Measurements from ENCODE around the gene LY9. TPM values are rescaled to one million over a fixed set of nuclear protein-coding genes. Genes with fewer than 3 reads are reported as not detected.

Gene LY9
- total RNA-seq, 1 donor from 2014 or later, result not detected

DNA sequence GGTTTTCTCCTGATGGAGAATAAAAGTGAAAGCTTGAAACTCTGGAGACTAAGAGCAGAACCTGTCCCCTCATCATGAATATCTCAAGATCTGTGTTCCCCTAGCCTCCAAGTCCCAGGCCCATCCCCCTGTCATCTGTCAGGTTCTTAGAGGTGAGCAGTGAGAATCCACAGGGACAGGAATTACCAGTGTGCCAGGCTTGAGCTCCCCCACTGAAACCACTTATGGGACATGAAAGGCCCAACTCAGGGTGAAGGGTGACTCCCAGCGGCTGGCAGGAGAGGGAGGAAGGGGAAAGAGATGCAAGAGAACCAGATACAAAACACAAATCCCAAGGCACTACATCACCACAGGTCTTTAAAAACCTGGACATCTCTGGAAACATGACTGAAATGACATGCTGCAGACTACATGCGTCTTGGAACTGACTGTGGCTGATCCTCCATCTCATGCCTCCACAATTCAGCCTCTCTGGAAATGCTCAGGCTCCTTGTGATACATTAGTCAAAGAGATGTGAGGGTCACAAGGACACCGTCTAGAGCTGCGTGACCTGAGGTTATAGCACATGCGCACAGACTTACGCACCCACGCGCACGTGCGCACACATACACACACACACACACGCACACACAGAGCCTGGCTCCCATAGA is 6.8 kb upstream of the LY9 start:
- Mint-ChIP-seq H3K36me3 (ENCODE audit: unreplicated experiment) (no peaks in the 10 kb centered on the region), H3K27me3 (ENCODE audit: unreplicated experiment) (peaks cover 1% of the 10 kb centered on the region), H3K4me1 (ENCODE audit: low read depth, unreplicated experiment) (no peaks in the 10 kb centered on the region), H3K9me3 (ENCODE audit: unreplicated experiment) (no peaks in the 10 kb centered on the region), H3K27ac (ENCODE audit: unreplicated experiment) (no peak overlapping the region), H3K4me3 (ENCODE audit: unreplicated experiment) (no peak overlapping the region)
- TF ChIP-seq, protein P1, sequence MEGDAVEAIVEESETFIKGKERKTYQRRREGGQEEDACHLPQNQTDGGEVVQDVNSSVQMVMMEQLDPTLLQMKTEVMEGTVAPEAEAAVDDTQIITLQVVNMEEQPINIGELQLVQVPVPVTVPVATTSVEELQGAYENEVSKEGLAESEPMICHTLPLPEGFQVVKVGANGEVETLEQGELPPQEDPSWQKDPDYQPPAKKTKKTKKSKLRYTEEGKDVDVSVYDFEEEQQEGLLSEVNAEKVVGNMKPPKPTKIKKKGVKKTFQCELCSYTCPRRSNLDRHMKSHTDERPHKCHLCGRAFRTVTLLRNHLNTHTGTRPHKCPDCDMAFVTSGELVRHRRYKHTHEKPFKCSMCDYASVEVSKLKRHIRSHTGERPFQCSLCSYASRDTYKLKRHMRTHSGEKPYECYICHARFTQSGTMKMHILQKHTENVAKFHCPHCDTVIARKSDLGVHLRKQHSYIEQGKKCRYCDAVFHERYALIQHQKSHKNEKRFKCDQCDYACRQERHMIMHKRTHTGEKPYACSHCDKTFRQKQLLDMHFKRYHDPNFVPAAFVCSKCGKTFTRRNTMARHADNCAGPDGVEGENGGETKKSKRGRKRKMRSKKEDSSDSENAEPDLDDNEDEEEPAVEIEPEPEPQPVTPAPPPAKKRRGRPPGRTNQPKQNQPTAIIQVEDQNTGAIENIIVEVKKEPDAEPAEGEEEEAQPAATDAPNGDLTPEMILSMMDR (IDR thresholded peaks at IDR 0.05; ENCODE audit: partially characterized antibody, unreplicated experiment), result no peak
- DNase-seq, result no peak

DNA sequence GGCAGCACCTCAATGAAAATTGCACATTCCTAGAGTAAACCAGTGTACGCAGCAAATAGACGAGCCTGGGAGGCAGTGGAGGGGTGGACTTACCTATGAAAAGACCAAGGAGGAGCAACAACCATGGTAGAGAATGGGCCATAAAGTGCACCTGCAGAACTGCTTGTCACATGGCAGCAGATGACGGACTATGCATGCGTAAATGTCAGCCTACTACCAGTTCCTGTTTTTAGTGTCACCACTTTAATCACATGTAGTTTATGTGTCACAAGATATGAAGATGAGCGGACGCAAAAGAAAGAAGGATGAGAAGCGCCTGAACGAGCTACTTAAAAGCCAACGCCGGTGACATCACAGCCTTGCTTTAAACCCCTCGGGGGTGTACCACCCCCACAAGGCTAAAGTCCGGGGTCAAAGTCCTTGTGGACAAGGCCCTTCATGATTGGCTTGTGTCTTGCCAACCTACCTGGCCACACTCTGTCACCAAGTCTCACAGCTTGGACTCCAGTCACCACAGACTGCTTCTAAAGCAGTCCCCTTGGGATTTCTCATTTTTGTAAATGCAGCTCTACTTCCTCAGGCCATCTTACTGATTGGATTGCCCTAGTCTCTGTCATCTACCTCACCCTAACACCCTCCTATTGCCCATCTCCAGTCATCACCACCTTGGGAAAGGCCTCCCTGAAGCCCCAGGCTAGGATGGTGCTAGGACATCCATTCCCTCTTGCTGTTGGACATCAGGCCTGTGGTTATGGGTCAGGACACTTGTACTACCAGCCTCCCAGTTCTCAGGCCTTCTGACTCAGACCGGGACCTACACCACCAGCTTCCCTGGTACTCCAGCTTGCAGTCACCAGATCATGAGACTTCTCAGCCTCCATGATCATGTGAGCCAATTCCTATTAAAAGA is 6.0 kb upstream of the LY9 start:
- Mint-ChIP-seq H3K27ac (ENCODE audit: unreplicated experiment) (no peak overlapping the region), H3K9me3 (ENCODE audit: unreplicated experiment) (no peaks in the 10 kb centered on the region), H3K4me1 (ENCODE audit: low read depth, unreplicated experiment) (no peaks in the 10 kb centered on the region), H3K36me3 (ENCODE audit: unreplicated experiment) (no peaks in the 10 kb centered on the region), H3K4me3 (ENCODE audit: unreplicated experiment) (no peak overlapping the region), H3K27me3 (ENCODE audit: unreplicated experiment) (peaks cover 1% of the 10 kb centered on the region)
- TF ChIP-seq, protein P1 (IDR thresholded peaks at IDR 0.05; ENCODE audit: partially characterized antibody, unreplicated experiment), result no peak
- no peak for DNase-seq

DNA sequence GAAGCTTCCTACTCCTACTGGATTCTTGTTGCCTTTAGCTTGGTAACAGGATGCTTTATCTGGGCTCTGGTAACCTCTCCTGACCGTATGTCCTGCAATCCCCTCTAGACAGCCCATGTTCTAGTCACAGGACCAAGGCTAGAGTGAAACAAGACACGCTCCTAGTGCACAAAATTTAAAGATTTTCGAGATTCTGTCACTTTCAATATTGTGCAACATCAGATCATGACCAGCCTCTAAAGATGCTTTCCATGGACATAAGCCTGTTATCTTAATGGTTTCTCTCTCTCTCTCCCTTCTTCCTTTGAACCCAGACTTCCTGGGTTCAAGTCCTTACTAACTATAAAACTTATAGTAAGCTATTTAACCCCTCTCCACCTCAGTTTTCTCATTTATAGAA is 1.6 kb upstream of the LY9 start:
- DNase-seq, result no peak
- H3K9me3 Mint-ChIP-seq (ENCODE audit: unreplicated experiment), result no peaks in the 10 kb centered on the region
- H3K27me3 Mint-ChIP-seq (ENCODE audit: unreplicated experiment), result peaks cover 3% of the 10 kb centered on the region
- no peaks in the 10 kb centered on the region for H3K36me3 Mint-ChIP-seq (ENCODE audit: unreplicated experiment)
- no peak overlapping the region for H3K4me3 Mint-ChIP-seq (ENCODE audit: unreplicated experiment)
- no peak overlapping the region for H3K27ac Mint-ChIP-seq (ENCODE audit: unreplicated experiment)
- H3K4me1 Mint-ChIP-seq (ENCODE audit: low read depth, unreplicated experiment), result no peaks in the 10 kb centered on the region
- TF ChIP-seq, protein P1 (IDR thresholded peaks at IDR 0.05; ENCODE audit: partially characterized antibody, unreplicated experiment), result no peak

DNA sequence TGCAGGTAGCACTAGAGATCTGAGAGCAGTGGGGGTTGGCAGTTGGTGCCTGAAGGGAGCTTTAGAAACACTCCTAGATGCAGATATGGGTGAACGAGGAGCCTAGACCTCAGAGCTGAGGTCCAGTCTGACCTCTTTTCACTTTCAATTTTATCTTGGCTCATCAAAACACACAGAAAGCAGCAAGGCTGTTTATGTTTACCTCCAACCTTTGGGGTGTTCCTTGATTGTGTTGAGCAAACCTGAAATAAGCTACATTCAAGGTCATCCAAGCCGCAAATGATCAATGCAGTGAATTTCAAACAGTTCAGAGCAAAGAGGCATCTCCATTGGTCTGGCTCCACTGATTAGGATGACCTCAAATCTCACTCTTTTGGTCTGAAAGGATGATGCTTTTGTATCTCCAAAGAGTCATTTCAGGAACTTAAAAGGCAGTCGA is 1.3 kb downstream of the LY9 start:
- Mint-ChIP-seq H3K4me1 (ENCODE audit: low read depth, unreplicated experiment) (no peaks in the 10 kb centered on the region), H3K9me3 (ENCODE audit: unreplicated experiment) (no peaks in the 10 kb centered on the region)
- DNase-seq, result no peak

More for the DNA sequence above, 1.3 kb downstream of the LY9 start:
- Mint-ChIP-seq H3K27ac (ENCODE audit: unreplicated experiment) (no peak overlapping the region), H3K27me3 (ENCODE audit: unreplicated experiment) (peaks cover 5% of the 10 kb centered on the region), H3K4me3 (ENCODE audit: unreplicated experiment) (no peak overlapping the region), H3K36me3 (ENCODE audit: unreplicated experiment) (no peaks in the 10 kb centered on the region)
- TF ChIP-seq, protein P1 (IDR thresholded peaks at IDR 0.05; ENCODE audit: partially characterized antibody, unreplicated experiment), result no peak

Measured in glutamatergic neuron (in vitro differentiated cells).